Activated CD8-positive, alpha-beta T cell treated with anti-CD3 and anti-CD28 coated beads for 36 hours (primary cell): ENCODE data around the gene GSTA1. TPM values are rescaled to one million over a fixed set of nuclear protein-coding genes. Genes with fewer than 3 reads are reported as not detected.
"Not testable (repeated sequence)": the region's sequence is repeated elsewhere in the genome, so short reads cannot be mapped to it uniquely, and the experiment has no call there.

Experiments
- ATAC-seq: fragments of 200-7000 bp; cut with Tn5 transposase; one replicate; pipeline ENCODE4 v1.10.0; 2021; ENCODE audit warnings: mild to moderate bottlenecking, moderate library complexity
- CTCF ChIA-PET: fragments of 350-600 bp; sonication (Branson Sonifier 250); formaldehyde crosslinking; loops from one replicate; lab custom pipeline; 2021; ENCODE audit warnings: antibody characterized with exemption; lab: Charles Lee
- POLR2A ChIA-PET: fragments of 350-600 bp; sonication (Branson Sonifier 250); formaldehyde crosslinking; loops from one replicate; lab custom pipeline; 2021; ENCODE audit warnings: antibody characterized with exemption; lab: Charles Lee
- DNase-seq: peaks from one replicate; pipeline ENCODE4 v3.0.0-alpha.2; 2020
- H3K27ac Mint-ChIP-seq: one replicate; pipeline ENCODE4 v1.8.0; 2021; ENCODE audit warnings: mild to moderate bottlenecking, mixed read lengths
- H3K27me3 Mint-ChIP-seq: one replicate; pipeline ENCODE4 v1.8.0; 2021; ENCODE audit warnings: mixed read lengths
- H3K36me3 Mint-ChIP-seq: one replicate; pipeline ENCODE4 v1.8.0; 2021; ENCODE audit warnings: low read depth, mixed read lengths
- H3K4me1 Mint-ChIP-seq: one replicate; pipeline ENCODE4 v1.8.0; 2021; ENCODE audit warnings: low read depth, mixed read lengths
- H3K4me3 Mint-ChIP-seq: one replicate; pipeline ENCODE4 v1.8.0; 2021; ENCODE audit warnings: mild to moderate bottlenecking, moderate library complexity, mixed read lengths
- H3K9me3 Mint-ChIP-seq: one replicate; pipeline ENCODE4 v1.8.0; 2021; ENCODE audit warnings: mixed read lengths
- intact Hi-C: fragments of 100-400 bp; cut with micrococcal nuclease; formaldehyde crosslinking; loops from one replicate; pipeline ENCODE4 v1.10.0; 2022
- total RNA-seq, 2 experiments: library from RNA; stranded (reverse); gene quantifications; one replicate each; pipeline ENCODE4 v1.2.3, GENCODE V29; 2021
- TF ChIP-seq, protein P1 (sequence below): fragments of 200-600 bp; IDR thresholded peaks from one replicate; pipeline ENCODE4 v1.8.0; 2022; ENCODE audit warnings: antibody characterized with exemption, mild to moderate bottlenecking

Gene GSTA1
- total RNA-seq, 2 experiments from 2014 or later: not detected

DNA sequence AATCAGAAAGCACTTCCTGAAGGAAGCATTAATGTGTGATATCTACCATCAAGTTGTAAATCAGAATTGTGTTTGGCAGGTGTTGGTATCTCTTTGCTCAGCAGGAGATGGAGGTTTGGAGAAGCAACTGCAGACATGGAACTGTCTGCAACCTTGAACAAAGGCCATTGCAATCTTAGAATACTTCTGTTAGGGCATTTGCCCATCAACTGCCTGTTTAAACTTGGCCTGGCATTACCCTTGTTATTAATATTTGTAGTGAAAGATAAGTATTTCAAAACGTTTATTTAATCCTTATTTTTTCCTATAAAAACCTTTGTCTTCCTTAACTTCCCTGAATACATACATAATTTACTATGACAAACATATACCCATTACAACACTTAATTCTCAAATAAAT, 22.9 kb upstream of the GSTA1 start:
- DNase-seq (no peak), ATAC-seq (no peak)
- H3K36me3 Mint-ChIP-seq: no peaks in the 10 kb centered on the region
- H3K27me3 Mint-ChIP-seq: peaks cover 7% of the 10 kb centered on the region
- CTCF ChIA-PET: no interaction called here
- no peak overlapping the region for H3K27ac Mint-ChIP-seq
- POLR2A ChIA-PET: no interaction called here
- TF ChIP-seq, protein P1, sequence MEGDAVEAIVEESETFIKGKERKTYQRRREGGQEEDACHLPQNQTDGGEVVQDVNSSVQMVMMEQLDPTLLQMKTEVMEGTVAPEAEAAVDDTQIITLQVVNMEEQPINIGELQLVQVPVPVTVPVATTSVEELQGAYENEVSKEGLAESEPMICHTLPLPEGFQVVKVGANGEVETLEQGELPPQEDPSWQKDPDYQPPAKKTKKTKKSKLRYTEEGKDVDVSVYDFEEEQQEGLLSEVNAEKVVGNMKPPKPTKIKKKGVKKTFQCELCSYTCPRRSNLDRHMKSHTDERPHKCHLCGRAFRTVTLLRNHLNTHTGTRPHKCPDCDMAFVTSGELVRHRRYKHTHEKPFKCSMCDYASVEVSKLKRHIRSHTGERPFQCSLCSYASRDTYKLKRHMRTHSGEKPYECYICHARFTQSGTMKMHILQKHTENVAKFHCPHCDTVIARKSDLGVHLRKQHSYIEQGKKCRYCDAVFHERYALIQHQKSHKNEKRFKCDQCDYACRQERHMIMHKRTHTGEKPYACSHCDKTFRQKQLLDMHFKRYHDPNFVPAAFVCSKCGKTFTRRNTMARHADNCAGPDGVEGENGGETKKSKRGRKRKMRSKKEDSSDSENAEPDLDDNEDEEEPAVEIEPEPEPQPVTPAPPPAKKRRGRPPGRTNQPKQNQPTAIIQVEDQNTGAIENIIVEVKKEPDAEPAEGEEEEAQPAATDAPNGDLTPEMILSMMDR: no peak
- H3K4me1 Mint-ChIP-seq: no peaks in the 10 kb centered on the region
- H3K4me3 Mint-ChIP-seq: no peak overlapping the region
- H3K9me3 Mint-ChIP-seq: peaks cover 8% of the 10 kb centered on the region
- intact Hi-C loops: loop anchor here (2.0 kb wide), 1 partner anchor 40 kb away; no protein-coding TSS in a partner anchor

DNA sequence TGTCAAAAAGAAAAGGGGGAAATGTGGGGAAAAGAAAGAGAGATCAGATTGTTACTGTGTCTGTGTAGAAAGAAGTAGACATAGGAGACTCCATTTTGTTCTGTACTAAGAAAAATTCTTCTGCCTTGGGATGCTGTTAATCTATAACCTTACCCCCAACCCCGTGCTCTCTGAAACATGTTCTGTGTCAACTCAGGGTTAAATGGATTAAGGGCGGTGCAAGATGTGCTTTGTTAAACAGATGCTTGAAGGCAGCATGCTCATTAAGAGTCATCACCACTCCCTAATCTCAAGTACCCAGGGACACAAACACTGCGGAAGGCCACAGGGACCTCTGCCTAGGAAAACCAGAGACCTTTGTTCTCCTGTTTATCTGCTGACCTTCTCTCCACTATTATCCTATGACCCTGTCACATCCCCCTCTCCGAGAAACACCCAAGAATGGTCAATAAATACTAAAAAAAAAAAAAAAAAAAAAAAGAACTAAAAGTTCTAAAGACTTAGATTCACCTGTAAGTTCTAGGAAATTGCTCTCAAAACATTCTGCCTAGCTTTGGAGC, 22.4 kb upstream of the GSTA1 start:
- H3K9me3 Mint-ChIP-seq, H3K4me3 Mint-ChIP-seq, H3K4me1 Mint-ChIP-seq, CTCF ChIA-PET, H3K36me3 Mint-ChIP-seq, H3K27me3 Mint-ChIP-seq, ATAC-seq, POLR2A ChIA-PET, H3K27ac Mint-ChIP-seq, DNase-seq: not testable (repeated sequence)
- intact Hi-C loops: loop anchor here (2.0 kb wide), 1 partner anchor 39 kb away; no protein-coding TSS in a partner anchor

DNA sequence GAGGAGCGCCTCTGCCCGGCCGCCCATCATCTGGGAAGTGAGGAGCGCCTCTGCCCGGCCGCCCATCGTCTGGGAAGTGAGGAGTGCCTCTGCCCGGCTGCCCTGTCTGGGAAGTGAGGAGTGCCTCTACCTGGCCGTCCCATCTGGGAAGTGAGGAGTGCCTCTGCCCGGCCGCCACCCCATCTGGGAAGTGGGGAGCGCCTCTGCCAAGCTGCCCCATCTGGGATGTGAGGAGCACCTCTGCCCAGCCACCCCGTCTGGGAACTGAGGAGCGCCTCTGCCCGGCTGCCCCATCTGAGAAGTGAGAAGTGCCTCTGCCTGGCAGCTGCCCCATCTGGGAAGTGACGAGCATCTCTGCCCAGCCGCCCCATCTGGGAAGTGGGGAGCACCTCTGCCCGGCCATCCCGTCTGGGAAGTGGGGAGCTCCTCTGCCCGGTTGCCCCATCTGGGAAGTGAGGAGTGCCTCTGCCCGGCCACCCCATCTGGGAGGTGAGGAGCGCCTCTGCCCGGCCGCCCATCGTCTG, 21.7 kb upstream of the GSTA1 start:
- H3K4me3 Mint-ChIP-seq, DNase-seq, H3K36me3 Mint-ChIP-seq, intact Hi-C loops, H3K27ac Mint-ChIP-seq, H3K4me1 Mint-ChIP-seq, CTCF ChIA-PET, POLR2A ChIA-PET, ATAC-seq, H3K27me3 Mint-ChIP-seq: not testable (repeated sequence)
- peaks cover 11% of the 10 kb centered on the region for H3K9me3 Mint-ChIP-seq

DNA sequence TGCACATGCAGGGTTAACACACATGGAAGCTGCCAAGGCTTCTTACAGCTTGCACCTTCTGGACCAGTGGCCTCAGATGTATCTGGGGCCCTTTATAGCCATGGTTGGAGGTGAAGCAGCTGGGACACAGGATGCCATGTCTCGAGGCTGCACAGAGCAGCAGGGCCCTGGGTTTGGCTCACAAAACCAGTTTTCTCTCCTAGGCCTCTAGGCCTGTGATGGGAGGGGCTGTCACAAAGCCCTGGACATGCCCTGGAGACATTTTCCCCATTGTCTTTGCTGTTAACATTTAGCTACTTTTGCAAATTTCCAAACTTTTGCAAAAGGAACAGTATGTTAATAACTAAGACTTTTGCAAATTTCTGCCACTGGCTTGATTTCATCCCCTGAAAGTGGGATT, 18.2 kb upstream of the GSTA1 start:
- H3K27ac Mint-ChIP-seq: no peak overlapping the region

DNA sequence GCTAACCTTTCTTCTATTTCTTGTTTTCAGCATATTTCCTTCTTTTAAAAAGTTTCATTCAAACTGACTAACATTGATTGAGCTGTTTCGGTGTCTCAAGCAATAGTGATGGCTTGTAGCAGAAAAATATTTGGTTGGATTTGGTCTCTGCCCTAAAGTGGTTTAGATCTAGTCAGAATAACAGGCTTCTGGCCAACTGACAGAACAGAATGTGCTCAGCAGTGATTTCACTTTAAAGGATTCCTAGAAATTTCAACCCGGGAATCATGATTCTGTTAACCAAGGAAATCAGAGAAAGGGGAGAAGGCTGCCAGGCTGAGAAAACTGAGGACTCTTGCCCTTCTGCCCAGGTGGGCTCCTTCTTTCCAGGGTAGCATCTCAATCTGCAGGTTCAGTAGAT, 16.6 kb upstream of the GSTA1 start:
- ChIA-PET CTCF (no interaction called here), POLR2A (no interaction called here)
- Mint-ChIP-seq H3K27ac (no peak overlapping the region), H3K9me3 (peaks cover 11% of the 10 kb centered on the region), H3K4me3 (no peak overlapping the region), H3K36me3 (no peaks in the 10 kb centered on the region), H3K4me1 (no peaks in the 10 kb centered on the region), H3K27me3 (peaks cover 4% of the 10 kb centered on the region)
- ATAC-seq (no peak), DNase-seq (no peak)
- intact Hi-C loops: no loop called here
- TF ChIP-seq, protein P1: no peak

More for the DNA sequence above, 18.2 kb upstream of the GSTA1 start:
- ChIA-PET POLR2A (interaction anchor here (0.6 kb wide), 1 partner anchor 181 kb away, joined by 3 read pairs; no protein-coding TSS in a partner anchor), CTCF (interaction anchor here (0.9 kb wide), 1 partner anchor 17 kb away, joined by 3 read pairs; no protein-coding TSS in a partner anchor)
- ATAC-seq (no peak), DNase-seq (no peak)
- intact Hi-C loops: no loop called here
- H3K4me1 Mint-ChIP-seq: no peaks in the 10 kb centered on the region
- peaks cover 11% of the 10 kb centered on the region for H3K9me3 Mint-ChIP-seq
- no peaks in the 10 kb centered on the region for H3K36me3 Mint-ChIP-seq
- no peak overlapping the region for H3K4me3 Mint-ChIP-seq
- H3K27me3 Mint-ChIP-seq: peaks cover 7% of the 10 kb centered on the region
- TF ChIP-seq, protein P1: no peak
